Loucy (cell line): ENCODE results near the gene DDOST.

ENCODE experiments used
- H2AFZ ChIP-seq: fragments of 200-600 bp; sonication (generic); 2 replicates; pipeline ENCODE4 v1.6.0; 2016; ENCODE audit warnings: antibody characterized with exemption, mild to moderate bottlenecking, low read length, moderate library complexity
- H3F3A ChIP-seq: fragments of 200-600 bp; 2 replicates; pipeline ENCODE4 v1.6.0; 2016; ENCODE audit warnings: antibody characterized with exemption, low read depth, mild to moderate bottlenecking
- H3K27me3 ChIP-seq: fragments of 200-600 bp; sonication (generic); 2 replicates; pipeline ENCODE4 v1.6.1; 2014; ENCODE audit warnings: low read length, mild to moderate bottlenecking; ENCODE audit not compliant: insufficient read depth, poor library complexity, severe bottlenecking
- H3K36me3 ChIP-seq: fragments of 200-600 bp; sonication (generic); 2 replicates; pipeline ENCODE4 v1.6.1; 2016; ENCODE audit warnings: low read length; ENCODE audit not compliant: insufficient read depth
- H3K4me1 ChIP-seq: fragments of 200-600 bp; sonication (generic); 2 replicates; pipeline ENCODE4 v1.5.1; 2014; ENCODE audit warnings: low read length, mild to moderate bottlenecking; ENCODE audit not compliant: insufficient read depth, poor library complexity, severe bottlenecking
- H3K4me2 ChIP-seq: fragments of 200-600 bp; sonication (generic); 2 replicates; pipeline ENCODE4 v1.6.0; 2014; ENCODE audit warnings: antibody characterized with exemption, low read length, low read depth, mild to moderate bottlenecking; ENCODE audit not compliant: poor library complexity, severe bottlenecking
- H3K4me3 ChIP-seq: fragments of 200-600 bp; sonication (generic); 2 replicates; pipeline ENCODE4 v1.5.1; 2014; ENCODE audit warnings: low read length, mild to moderate bottlenecking, mixed read lengths; ENCODE audit not compliant: poor library complexity, severe bottlenecking
- H3K79me2 ChIP-seq: fragments of 200-600 bp; sonication (generic); 2 replicates; pipeline ENCODE4 v1.6.1; 2014; ENCODE audit warnings: low read length; ENCODE audit not compliant: insufficient read depth
- H3K9ac ChIP-seq: fragments of 200-600 bp; sonication (generic); 2 replicates; pipeline ENCODE4 v1.6.0; 2014; ENCODE audit warnings: mild to moderate bottlenecking, low read depth, low read length, moderate library complexity; ENCODE audit not compliant: poor library complexity, severe bottlenecking
- H3K9me2 ChIP-seq: fragments of 200-600 bp; sonication (generic); replicated peaks from 2 replicates; pipeline ENCODE4 v1.6.1; 2016; ENCODE audit warnings: low read depth, low read length, mixed read lengths
- H3K9me3 ChIP-seq: fragments of 200-600 bp; sonication (generic); 2 replicates; pipeline ENCODE4 v1.6.1; 2014; ENCODE audit warnings: mild to moderate bottlenecking, antibody characterized with exemption, low read length, low read depth; ENCODE audit not compliant: insufficient read depth
- H4K20me1 ChIP-seq: fragments of 200-600 bp; sonication (generic); 2 replicates; pipeline ENCODE4 v1.6.0; 2014; ENCODE audit warnings: antibody characterized with exemption, low read length, mild to moderate bottlenecking; ENCODE audit not compliant: insufficient read depth, poor library complexity, severe bottlenecking
- EZH2phosphoT487 ChIP-seq: fragments of 200-600 bp; IDR thresholded peaks from 2 replicates; pipeline ENCODE4 v1.6.1; 2018; ENCODE audit warnings: antibody characterized with exemption, mild to moderate bottlenecking, moderate library complexity, borderline replicate concordance
- TF ChIP-seq, protein P1 (sequence below): fragments of 200-600 bp; sonication (generic); conservative IDR thresholded peaks from 2 replicates; pipeline ENCODE4 v1.5.1; 2014; ENCODE audit warnings: mild to moderate bottlenecking, antibody characterized with exemption, low read length

The DDOST gene

DNA sequence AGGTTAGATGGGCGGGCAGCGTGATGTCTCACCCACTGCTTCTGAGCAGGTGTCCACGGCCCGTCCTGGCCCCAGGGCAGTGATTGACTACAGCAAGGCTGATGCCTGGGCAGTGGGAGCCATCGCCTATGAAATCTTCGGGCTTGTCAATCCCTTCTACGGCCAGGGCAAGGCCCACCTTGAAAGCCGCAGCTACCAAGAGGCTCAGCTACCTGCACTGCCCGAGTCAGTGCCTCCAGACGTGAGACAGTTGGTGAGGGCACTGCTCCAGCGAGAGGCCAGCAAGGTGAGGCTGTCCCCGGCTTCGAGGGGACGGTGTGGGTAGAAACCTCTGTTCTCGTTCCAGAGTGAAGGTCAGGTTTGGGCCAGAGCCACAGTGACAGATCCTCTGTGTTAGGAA is 12.2 kb downstream of the DDOST start:
- Histone ChIP-seq H3K4me1 (no peaks in the 10 kb centered on the region), H3K36me3 (peaks cover 54% of the 10 kb centered on the region; the same call in 1 of the 2 replicates), H3K27me3 (no peaks in the 10 kb centered on the region), H3K9me2 (no peaks in the 10 kb centered on the region), H4K20me1 (peaks cover 6% of the 10 kb centered on the region), H3K4me3 (no peak overlapping the region), H3K9ac (no peak overlapping the region), H3K4me2 (no peak overlapping the region), H3K79me2 (no peaks in the 10 kb centered on the region), H2AFZ (no peak overlapping the region), H3K9me3 (no peaks in the 10 kb centered on the region), H3F3A (no peaks in the 10 kb centered on the region)
- no peak for TF ChIP-seq EZH2phosphoT487
- TF ChIP-seq, protein P1, sequence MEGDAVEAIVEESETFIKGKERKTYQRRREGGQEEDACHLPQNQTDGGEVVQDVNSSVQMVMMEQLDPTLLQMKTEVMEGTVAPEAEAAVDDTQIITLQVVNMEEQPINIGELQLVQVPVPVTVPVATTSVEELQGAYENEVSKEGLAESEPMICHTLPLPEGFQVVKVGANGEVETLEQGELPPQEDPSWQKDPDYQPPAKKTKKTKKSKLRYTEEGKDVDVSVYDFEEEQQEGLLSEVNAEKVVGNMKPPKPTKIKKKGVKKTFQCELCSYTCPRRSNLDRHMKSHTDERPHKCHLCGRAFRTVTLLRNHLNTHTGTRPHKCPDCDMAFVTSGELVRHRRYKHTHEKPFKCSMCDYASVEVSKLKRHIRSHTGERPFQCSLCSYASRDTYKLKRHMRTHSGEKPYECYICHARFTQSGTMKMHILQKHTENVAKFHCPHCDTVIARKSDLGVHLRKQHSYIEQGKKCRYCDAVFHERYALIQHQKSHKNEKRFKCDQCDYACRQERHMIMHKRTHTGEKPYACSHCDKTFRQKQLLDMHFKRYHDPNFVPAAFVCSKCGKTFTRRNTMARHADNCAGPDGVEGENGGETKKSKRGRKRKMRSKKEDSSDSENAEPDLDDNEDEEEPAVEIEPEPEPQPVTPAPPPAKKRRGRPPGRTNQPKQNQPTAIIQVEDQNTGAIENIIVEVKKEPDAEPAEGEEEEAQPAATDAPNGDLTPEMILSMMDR, result no peak

DNA sequence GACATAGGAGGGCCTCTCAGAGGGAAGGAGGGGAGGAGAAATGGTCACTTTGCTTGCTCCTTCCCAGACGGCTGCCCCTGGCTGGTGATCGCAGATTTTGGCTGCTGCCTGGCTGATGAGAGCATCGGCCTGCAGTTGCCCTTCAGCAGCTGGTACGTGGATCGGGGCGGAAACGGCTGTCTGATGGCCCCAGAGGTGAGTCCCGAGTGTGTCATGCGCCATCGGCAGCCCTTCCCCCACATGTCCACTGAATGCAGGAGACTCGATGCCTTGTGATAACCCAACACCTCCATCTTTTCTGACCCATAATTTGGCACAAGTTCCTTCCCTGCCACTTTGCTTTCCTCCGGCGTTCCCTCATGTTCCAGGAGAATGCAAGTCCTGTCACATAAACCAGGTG is 12.7 kb downstream of the DDOST start:
- Histone ChIP-seq H3K4me1 (no peaks in the 10 kb centered on the region), H3K9me2 (no peaks in the 10 kb centered on the region), H3K36me3 (peaks cover 49% of the 10 kb centered on the region; the same call in 1 of the 2 replicates), H3K9me3 (no peaks in the 10 kb centered on the region), H3K9ac (no peak overlapping the region), H4K20me1 (peaks cover under 1% of the 10 kb centered on the region), H3K79me2 (no peaks in the 10 kb centered on the region), H3K4me2 (no peak overlapping the region), H3F3A (no peaks in the 10 kb centered on the region), H3K4me3 (no peak overlapping the region), H2AFZ (no peak overlapping the region), H3K27me3 (no peaks in the 10 kb centered on the region)
- TF ChIP-seq, protein P1, result no peak
- no peak for TF ChIP-seq EZH2phosphoT487

DNA sequence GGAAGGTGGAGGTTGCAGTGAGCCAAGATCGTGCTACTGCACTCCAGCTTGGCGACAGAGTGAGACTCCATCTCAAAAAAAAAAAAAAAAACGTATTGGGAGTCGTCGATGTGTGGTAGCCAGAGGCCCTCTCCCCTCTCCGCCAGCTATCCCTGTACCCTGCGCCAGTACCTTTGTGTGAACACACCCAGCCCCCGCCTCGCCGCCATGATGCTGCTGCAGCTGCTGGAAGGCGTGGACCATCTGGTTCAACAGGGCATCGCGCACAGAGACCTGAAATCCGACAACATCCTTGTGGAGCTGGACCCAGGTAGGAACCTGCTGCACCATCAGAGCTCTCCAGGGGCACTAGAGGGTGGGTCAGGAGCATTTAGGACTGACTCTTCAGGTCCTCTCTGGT is 15.8 kb downstream of the DDOST start:
- TF ChIP-seq, protein P1, result no peak
- TF ChIP-seq EZH2phosphoT487, result no peak
- H3K4me3 ChIP-seq, result no peak overlapping the region
- H3K79me2 ChIP-seq, result no peaks in the 10 kb centered on the region
- no peaks in the 10 kb centered on the region for H3K27me3 ChIP-seq
- H3K9me3 ChIP-seq, result no peaks in the 10 kb centered on the region
- no peak overlapping the region for H2AFZ ChIP-seq
- no peaks in the 10 kb centered on the region for H4K20me1 ChIP-seq
- no peak overlapping the region for H3K9ac ChIP-seq
- H3K4me2 ChIP-seq, result no peak overlapping the region
- no peaks in the 10 kb centered on the region for H3K4me1 ChIP-seq
- H3K36me3 ChIP-seq, result peaks cover 25% of the 10 kb centered on the region; the same call in 1 of the 2 replicates
- no peaks in the 10 kb centered on the region for H3K9me2 ChIP-seq
- no peaks in the 10 kb centered on the region for H3F3A ChIP-seq
